SK-N-SH (cell line): Measurements from ENCODE around the gene OTOP2.

ENCODE experiments used
- CTCF ChIP-seq: fragments of 200-600 bp; sonication (generic); IDR thresholded peaks from 2 replicates; pipeline ENCODE4 v1.6.1; 2017; ENCODE audit warnings: antibody characterized with exemption, mild to moderate bottlenecking, moderate library complexity
- EP300 ChIP-seq, 2 experiments: IDR thresholded peaks; 2 replicates each; pipeline versions ENCODE4 v1.4.0 to v1.6.1; 2012; ENCODE audit warnings: borderline replicate concordance in 1 of 2, low read depth in 1 of 2, low read length in 1 of 2
- EZH2phosphoT487 ChIP-seq: fragments of 200-600 bp; sonication (generic); IDR thresholded peaks from 2 replicates; pipeline ENCODE4 v1.6.1; 2017; ENCODE audit warnings: low read depth, mixed run types, mild to moderate bottlenecking, antibody characterized with exemption, moderate library complexity, borderline replicate concordance
- FOXM1 ChIP-seq: IDR thresholded peaks from 2 replicates; pipeline ENCODE4 v1.4.0; 2012; ENCODE audit warnings: low read depth, mild to moderate bottlenecking
- GABPA ChIP-seq: IDR thresholded peaks from 2 replicates; pipeline ENCODE4 v1.4.0; 2012; ENCODE audit warnings: low read depth, mild to moderate bottlenecking
- MAX ChIP-seq: IDR thresholded peaks from 2 replicates; pipeline ENCODE4 v1.4.0; 2012; ENCODE audit warnings: low read depth
- MEF2A ChIP-seq: IDR thresholded peaks from 2 replicates; pipeline ENCODE4 v1.4.0; 2012; ENCODE audit warnings: low read depth, borderline replicate concordance
- MXI1 ChIP-seq: IDR thresholded peaks from 2 replicates; pipeline ENCODE4 v1.6.1; 2012; ENCODE audit warnings: mild to moderate bottlenecking, low read depth, low read length, improper control_type of control experiment
- POLR2AphosphoS5 ChIP-seq: IDR thresholded peaks from 2 replicates; pipeline ENCODE4 v1.6.1; 2012; ENCODE audit warnings: low read depth, low read length
- RAD21 ChIP-seq: IDR thresholded peaks from 2 replicates; pipeline ENCODE4 v1.6.1; 2012; ENCODE audit warnings: mild to moderate bottlenecking, low read length
- TCF12 ChIP-seq: IDR thresholded peaks from 2 replicates; pipeline ENCODE4 v1.4.0; 2012
- USF2 ChIP-seq: fragments of 150-350 bp; IDR thresholded peaks from 2 replicates; pipeline ENCODE4 v1.6.1; 2017; ENCODE audit warnings: antibody characterized with exemption, low read length, low read depth, borderline replicate concordance
- YY1 ChIP-seq: IDR thresholded peaks from 2 replicates; pipeline ENCODE4 v1.4.0; 2012; ENCODE audit warnings: low read depth, mild to moderate bottlenecking

GRCh38 chr17:74936470-74936799 is 12.4 kb downstream of the OTOP2 start:
- TF ChIP-seq MEF2A = no peak
- no peak for TF ChIP-seq MXI1
- TF ChIP-seq RAD21 = no peak
- no peak for TF ChIP-seq CTCF
- TF ChIP-seq EZH2phosphoT487 = no peak
- no peak for TF ChIP-seq POLR2AphosphoS5
- TF ChIP-seq EP300 (IDR thresholded peaks at IDR 0.05; ENCODE audit: borderline replicate concordance in 1 of 2, low read depth in 1 of 2, low read length in 1 of 2) = no peak
- TF ChIP-seq MAX = no peak
- TF ChIP-seq TCF12 = no peak
- no peak for TF ChIP-seq USF2
- TF ChIP-seq GABPA = no peak
- TF ChIP-seq FOXM1 = no peak
- TF ChIP-seq YY1 = no peak
